Breast epithelium (tissue), 3 donors: ENCODE data around the gene MEIKIN.

Source experiments
- CTCF ChIP-seq, 3 donors: fragments of 450-650 bp; IDR thresholded peaks; one replicate each; pipeline ENCODE4 v1.5.1; 2016 to 2017; ENCODE audit warnings: antibody characterized with exemption in 3 of 3, mild to moderate bottlenecking in 3 of 3, moderate library complexity in 3 of 3
- POLR2A ChIP-seq: fragments of 450-650 bp; IDR thresholded peaks from one replicate; pipeline ENCODE4 v1.6.1; 2016; ENCODE audit warnings: antibody characterized with exemption, mild to moderate bottlenecking, moderate library complexity
- POLR2AphosphoS5 ChIP-seq, 3 donors: sonication (generic); formaldehyde crosslinking; IDR thresholded peaks; one replicate each; pipeline ENCODE4 v1.6.1; 2017; ENCODE audit warnings: antibody characterized with exemption in 3 of 3

GRCh38 chr5:131994533-131995226 lies 49.2 kb upstream of the MEIKIN start:
- TF ChIP-seq CTCF (IDR thresholded peaks at IDR 0.05) (no peak), POLR2AphosphoS5 (IDR thresholded peaks at IDR 0.05) (no peak), POLR2A (no peak)
